ENCODE measurements around the gene ADISSP.

ADISSP gene

GRCh38 chr20:3778976-3779375 is 11.4 kb upstream of the ADISSP start:
- no peak for DNase-seq

DNA sequence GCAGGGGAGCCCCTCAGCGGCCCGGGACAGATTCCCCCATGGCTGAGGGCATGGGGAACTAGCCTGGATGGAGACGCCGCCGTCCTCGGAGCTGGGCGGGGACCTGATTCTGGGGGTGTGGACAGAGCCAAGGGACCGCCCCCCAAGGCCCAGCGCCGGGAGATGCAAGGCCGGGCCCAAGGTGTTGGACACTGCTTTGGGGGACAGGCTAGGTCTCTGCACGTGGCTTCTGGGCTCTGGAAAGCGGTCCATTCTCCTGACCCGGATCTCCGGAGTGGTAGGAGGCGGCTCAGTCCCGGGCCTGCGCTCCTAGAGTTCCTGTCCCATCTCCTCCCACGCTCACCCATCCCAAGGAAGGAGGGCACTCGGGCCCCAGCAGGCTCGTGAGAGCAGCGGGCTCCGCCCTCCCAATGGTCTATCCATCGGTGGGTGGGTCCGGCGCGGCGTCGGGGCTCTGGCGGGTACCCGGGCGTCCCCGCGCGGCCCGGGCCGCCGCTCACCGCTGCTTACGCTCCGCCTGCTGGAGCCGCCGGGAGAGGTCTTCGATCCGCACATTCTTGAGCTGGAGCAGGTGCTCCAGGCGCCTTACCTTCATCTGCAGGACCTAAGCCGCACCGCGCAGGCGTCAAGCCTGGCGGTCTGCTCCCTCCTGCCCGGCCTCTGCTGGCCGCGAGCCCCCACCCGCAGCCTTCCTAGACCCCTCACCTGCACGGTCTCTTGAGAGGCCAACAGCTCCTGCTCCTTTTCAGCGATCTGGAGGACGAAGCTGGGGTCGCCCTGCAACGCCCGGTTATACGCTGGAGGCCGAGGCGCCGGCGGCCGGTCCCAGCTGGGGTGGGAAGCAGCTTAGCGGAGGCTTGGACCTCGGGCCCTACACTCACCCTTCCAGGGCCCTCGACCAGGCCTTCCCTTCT is 10.4 kb upstream of the ADISSP start:
- peak; percentile 46 to 50 for DNase-seq

DNA sequence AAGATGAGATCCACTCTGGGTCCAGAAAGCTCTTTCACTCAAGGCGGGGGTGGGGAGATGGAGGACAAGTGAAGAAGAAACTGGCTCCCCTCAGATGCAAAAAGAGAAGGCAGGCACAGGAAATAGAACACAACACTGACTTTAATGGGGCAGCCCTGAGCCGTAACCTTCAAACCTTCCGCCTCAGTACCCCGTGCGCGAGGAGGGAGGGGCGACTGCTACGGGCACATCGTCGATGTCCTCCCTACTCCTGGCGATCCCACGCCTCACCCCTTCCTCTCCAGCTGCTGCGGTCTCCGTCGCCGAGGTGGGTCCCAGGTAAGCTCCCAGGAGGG is 9.8 kb upstream of the ADISSP start:
- DNase-seq = no peak

- no peak for DNase-seq
Measured at GRCh38 chr20:3775457-3776108, 8.0 kb upstream of the ADISSP start.

DNA sequence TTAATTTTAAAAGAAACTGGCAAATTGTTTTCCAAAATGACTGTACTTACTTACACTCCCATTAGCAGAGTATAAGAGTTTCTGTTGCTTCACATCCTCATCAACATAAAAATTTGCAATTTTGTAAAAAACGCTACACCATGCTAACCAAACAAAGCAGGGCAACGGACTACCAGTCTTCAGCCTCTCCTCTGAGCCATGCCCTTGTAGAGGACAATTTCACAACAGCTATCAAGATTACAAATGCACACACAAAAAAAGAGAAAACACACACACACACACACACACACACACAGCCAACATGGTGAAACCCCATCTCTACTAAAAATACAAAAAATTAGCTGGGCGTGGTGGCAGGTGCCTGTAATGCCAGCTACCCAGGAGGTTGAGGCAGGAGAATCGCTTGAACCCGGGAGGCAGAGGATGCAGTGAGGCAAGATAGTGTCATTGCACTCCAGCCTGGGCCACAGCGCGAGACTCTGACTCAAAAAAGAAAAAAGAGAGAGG is 4.1 kb upstream of the ADISSP start:
- no peak for DNase-seq

DNA sequence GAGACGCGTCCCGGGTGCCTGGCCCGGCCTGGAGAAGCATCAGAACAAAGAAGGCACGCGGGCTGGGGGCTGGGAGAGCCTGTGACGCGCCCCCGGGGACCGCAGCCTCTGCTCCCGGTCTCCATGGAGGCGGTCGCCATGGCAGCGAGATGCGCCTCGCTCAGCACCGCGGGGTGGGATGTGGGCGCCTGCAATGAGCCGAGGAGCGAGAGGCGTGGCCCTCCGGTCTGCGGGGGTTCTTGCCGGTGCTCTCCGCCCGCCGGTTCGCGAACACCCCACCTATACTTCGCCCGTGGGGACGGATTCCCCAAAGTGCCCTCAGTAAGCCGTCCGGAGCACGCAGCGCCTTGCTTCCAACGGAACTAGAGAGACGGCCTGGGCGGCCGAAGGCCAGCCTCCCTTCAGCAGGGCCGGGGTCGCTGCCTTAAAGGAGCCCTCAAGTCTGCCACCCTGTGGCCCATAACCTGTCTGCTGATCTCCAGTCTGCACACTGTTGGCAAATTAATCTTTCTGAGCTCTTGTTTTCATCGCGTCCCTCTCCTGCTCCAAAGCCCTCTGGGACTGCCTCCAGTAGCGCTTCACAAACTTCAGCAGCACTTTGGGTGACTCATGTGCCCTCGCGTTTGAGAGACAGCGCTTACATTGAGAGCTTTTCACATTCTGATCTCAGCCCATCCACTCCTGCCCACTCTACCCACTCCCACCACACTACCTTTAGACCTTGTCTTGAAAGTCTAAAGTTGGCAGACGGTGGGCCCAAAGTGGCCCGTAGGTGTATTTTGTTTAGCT is 983 bp upstream of the ADISSP start:
- DNase-seq = peak; percentile 86 to 88

GRCh38 chr20:3767110-3767426 is 485 bp downstream of the ADISSP start:
- peak in 1 of 2 donors; percentile 21 for DNase-seq

DNA sequence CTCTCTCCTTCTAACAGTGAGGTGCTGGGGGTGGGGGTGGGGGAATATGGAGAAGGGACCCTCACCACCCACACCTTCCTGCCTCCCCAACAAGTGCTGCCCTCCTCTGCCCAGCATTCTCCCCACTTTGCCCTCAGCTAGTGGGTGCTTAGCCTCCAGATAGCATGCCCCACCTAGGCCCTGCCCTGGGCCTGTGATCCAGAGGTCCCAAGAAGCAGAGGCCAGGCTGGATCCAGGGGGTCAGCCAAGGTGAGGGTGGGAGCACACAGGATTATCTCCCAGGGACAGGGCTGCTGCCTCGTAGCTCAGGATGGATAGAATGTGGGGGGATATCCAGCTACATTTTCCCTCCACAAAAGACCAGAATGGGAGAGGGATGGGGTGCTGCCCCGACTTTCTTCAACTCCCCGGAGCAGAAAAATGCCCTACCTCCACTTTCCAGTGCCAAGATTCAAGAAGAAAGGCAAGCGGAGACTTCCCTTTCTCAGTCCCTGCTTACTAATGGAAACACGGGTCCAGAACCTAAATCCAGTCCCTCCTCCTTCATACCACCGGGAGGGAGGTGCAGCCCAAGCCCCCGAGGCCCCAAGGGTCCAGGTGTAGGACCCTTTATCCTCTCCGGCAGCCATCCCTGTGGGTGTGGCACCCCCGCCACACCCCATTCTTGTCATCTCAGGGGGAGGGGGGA is 987 bp downstream of the ADISSP start:
- no peak for DNase-seq

- no peak for DNase-seq
Measured at GRCh38 chr20:3765171-3765882, 2.2 kb downstream of the ADISSP start.

DNA sequence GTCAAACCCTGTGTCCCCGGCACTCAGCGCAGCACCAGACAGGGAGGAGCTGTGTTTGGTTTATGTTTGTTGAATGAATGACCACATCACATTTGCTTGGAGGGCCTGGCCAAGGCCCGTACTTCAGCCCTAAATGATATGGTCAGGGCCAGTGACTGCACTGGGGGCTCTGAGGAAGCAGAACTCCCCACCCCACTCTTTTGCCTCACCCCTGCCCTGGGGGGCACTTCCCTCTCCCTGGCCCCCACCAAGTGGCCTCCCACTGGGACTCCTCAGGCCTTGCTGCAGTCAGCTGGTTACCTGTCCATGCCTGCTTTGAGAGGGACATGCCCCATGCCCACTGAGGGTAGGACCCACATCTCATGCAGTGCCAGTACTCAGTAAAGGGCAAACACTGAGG is 2.9 kb downstream of the ADISSP start:
- DNase-seq = no peak

DNA sequence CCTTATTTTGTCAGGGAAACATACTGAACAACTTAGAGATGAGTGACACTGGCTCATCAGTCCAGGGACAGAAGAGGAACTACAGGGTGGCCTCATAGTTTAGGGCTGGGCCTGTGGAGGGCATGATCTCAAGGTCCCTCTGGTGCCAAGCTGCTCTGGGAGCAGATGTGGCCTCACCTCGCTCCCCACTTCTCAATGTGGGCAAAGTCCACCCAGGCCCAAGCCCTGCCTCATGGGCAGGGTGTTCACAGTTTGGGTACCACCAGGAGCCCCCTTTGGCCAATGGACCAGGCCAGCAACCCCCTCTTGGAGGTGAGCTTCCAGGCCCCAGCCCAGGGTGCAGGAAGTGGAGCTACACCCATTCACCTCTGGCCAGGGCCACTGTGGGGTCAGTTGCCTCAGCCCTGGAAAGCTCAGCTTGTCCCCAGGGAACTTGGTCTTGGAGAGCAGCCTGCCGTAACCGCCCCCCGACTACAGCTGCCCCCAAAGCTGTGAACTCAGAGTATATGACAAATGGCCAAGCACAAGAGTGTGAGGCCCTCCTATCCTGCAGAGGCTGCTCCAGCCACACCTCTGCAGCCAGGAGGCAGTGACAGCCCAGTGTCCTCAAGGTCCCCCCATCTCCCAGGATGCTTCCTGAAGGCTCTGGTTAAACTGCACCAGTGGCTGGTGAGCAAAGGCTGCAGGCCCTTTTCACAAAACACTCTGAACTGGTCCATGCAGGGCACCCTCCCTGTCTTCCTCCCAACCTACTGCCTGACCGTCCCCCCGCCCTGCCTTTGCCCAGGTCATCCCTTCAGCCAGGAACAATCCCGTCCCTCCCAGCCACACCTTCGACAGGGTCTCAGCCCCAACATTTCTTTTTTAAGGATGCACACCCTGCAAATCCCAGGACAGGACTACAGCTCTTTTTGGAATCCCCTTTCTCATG is 3.6 kb downstream of the ADISSP start:
- no peak for DNase-seq

GRCh38 chr20:3760655-3761348 is 6.8 kb downstream of the ADISSP start:
- DNase-seq = no peak

- DNase-seq = no peak
Measured at GRCh38 chr20:3759884-3760283, 7.7 kb downstream of the ADISSP start.

DNA sequence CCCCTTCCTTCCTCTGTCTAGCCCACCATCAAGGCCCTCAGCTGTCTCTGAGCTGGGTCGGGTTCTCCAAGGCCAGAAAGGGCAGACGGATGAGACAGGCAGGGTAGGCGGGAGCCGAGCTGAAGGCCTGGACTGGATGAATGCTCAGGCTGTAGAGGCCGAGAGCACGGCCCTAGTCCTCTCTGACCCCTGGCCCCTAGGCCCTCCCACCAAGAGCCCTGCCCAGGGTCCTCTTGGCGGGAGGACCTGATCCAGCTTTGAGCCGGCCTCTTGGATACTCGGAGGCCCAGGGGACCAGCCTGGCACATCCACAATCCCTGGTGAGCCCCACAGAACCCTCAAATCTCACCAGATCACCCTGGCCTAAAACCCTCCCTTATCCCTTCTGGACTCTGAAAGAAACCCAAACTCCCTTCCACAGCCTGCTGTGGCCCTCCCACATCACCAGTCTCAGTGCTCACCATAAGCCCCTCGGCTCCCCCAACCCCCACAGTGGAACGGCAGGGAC is 8.2 kb downstream of the ADISSP start:
- DNase-seq = no peak

- no peak for DNase-seq
Measured at GRCh38 chr20:3758566-3758965, 9.0 kb downstream of the ADISSP start.

DNA sequence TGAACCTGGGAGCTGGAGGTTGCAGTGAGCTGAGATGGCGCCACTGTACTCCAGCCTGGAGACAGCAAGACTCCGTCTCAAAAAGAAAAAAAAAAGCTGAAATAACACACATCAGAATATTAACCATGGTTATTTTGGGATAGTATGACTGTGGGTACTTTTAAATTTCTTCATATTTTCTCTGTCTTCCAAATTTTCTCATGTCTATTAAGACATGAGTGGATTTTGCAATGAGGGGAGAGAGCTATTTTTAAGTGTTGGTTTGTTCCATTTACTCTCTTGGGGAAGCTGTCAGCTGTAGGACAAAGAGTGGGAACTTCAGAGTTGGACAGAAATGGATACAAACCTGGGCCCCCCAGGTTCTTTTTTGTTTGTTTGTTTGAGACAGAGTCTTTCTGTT is 10.3 kb downstream of the ADISSP start:
- DNase-seq = no peak

DNA sequence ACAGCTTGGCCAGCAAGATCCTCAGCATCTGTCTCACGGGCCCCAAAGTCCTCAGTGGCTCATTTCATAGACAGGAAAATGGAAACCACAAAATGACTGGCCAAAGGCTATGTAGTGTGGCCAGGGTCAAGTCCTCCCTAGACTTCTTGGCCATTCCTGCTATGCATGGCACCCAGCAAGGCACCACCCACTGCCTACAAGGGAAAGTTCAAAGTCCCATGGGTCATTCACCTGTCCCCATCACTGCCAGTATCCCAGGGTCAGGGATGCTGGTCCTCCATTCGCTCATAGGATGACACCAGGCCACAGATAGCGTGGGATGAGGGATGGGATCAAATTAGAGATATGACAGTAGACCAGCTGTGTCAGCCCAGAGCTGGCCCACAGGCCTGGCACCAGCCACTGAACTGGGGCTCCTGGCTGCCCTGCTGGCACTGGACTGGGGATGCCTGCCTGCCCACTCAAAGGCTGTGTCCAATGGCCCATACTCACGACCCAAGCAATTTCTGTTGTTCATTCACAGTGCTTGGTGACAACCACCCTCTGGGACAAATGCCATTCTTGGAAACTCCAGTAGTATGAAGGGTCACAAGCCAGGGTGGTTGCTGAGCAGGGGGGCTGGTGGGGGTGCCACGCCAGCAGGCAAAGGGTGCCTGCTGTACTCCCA is 11.6 kb downstream of the ADISSP start:
- DNase-seq = no peak

GRCh38 chr20:3755269-3755668 is 12.3 kb downstream of the ADISSP start:
- no peak for DNase-seq

- DNase-seq = no peak
Measured at GRCh38 chr20:3754276-3754630, 13.3 kb downstream of the ADISSP start.
